GM12878 (cell line): Measurements from ENCODE around the gene MESP2. TPM values are rescaled to one million over a fixed set of nuclear protein-coding genes. Genes with fewer than 3 reads are reported as not detected.

Source experiments
- ATAC-seq: fragments of 200-7000 bp; cut with Tn5 transposase; 3 replicates; pipeline ENCODE4 v1.9.1; 2020; ENCODE audit warnings: mild to moderate bottlenecking, moderate library complexity
- BruUV-seq: library from RNA; stranded (reverse); fragments of 400-500 nt; replicated peaks from 2 replicates; lab custom pipeline; 2021; lab: Mats Ljungman, UMichigan
- CTCF ChIA-PET: fragments of 300-600 bp; sonication (Branson Sonifier 250); formaldehyde crosslinking; extraction: SDS; loops from one replicate; lab custom pipeline; 2021; ENCODE audit warnings: inconsistent platforms; lab: Yijun Ruan, JAX
- POLR2A ChIA-PET: fragments of 350-600 bp; formaldehyde crosslinking; extraction: SDS; loops from one replicate; lab custom pipeline; 2021; ENCODE audit warnings: inconsistent platforms; lab: Charles Lee
- RAD21 ChIA-PET: fragments of 300-600 bp; sonication (Branson Sonifier 250); formaldehyde crosslinking; loops from one replicate; lab custom pipeline; 2023; ENCODE audit warnings: antibody characterized with exemption; ENCODE audit not compliant: unreplicated experiment; lab: Charles Lee
- SMC1A ChIA-PET: fragments of 300-600 bp; sonication (Branson Sonifier 250); formaldehyde crosslinking; loops from one replicate; lab custom pipeline; 2023; ENCODE audit not compliant: unreplicated experiment, uncharacterized antibody; lab: Charles Lee
- DNase-seq: peaks from one replicate; pipeline ENCODE4 v3.0.0-alpha.2; 2011; ENCODE audit warnings: low read depth, low spot score
- FAIRE-seq: peaks from 3 replicates; lab custom pipeline; 2011; peaks lifted over from hg19 to GRCh38; lab: Jason Lieb, UNC
- H2AFZ ChIP-seq: 2 replicates; pipeline ENCODE4 v1.6.0; 2011; ENCODE audit warnings: low read depth, low read length, control low read depth; ENCODE audit not compliant: control insufficient read depth
- H3K27ac ChIP-seq: 2 replicates; pipeline ENCODE4 v1.5.1; 2011; ENCODE audit warnings: control low read depth; ENCODE audit not compliant: control insufficient read depth, insufficient read depth
- H3K27me3 ChIP-seq, 2 experiments: replicated peaks in 1 of 2; 2 replicates each; pipeline versions ENCODE4 v1.6.0 to v1.6.1; 2011; ENCODE audit warnings: low read length in 1 of 2; ENCODE audit not compliant: control insufficient read depth in 2 of 2, insufficient read depth in 2 of 2
- H3K36me3 ChIP-seq, 2 experiments: 2 replicates each; pipeline ENCODE4 v1.5.1; 2011; ENCODE audit warnings: low read length in 1 of 2; ENCODE audit not compliant: control insufficient read depth in 2 of 2, insufficient read depth in 2 of 2
- H3K4me1 ChIP-seq: 2 replicates; pipeline ENCODE4 v1.6.1; 2011; ENCODE audit warnings: mild to moderate bottlenecking, low read length, moderate library complexity, mixed read lengths; ENCODE audit not compliant: control insufficient read depth, insufficient read depth
- H3K4me2 ChIP-seq: 2 replicates; pipeline ENCODE4 v1.6.0; 2011; ENCODE audit warnings: control low read depth; ENCODE audit not compliant: control insufficient read depth, insufficient read depth
- H3K4me3 ChIP-seq: fragments of 200-600 bp; sonication (generic); 2 replicates; pipeline ENCODE4 v1.5.1; 2016
- H3K79me2 ChIP-seq: 2 replicates; pipeline ENCODE4 v1.6.0; 2011; ENCODE audit warnings: low read length; ENCODE audit not compliant: control insufficient read depth, insufficient read depth
- H3K9ac ChIP-seq: 2 replicates; pipeline ENCODE4 v1.8.0; 2011; ENCODE audit warnings: low read length, control low read depth, mixed read lengths; ENCODE audit not compliant: control insufficient read depth, insufficient read depth
- H3K9me3 ChIP-seq: replicated peaks from 3 replicates; pipeline ENCODE4 v1.5.1; 2011; ENCODE audit warnings: mild to moderate bottlenecking, low read length; ENCODE audit not compliant: control insufficient read depth, insufficient read depth
- H4K20me1 ChIP-seq: 2 replicates; pipeline ENCODE4 v1.6.0; 2011; ENCODE audit not compliant: control insufficient read depth, insufficient read depth
- BHLHE40 ChIP-seq, 2 experiments: fragments of 450-650 bp in 1 of 2; IDR thresholded peaks; 2 replicates each; pipeline ENCODE4 v1.6.1; 2011 to 2017; ENCODE audit warnings: low read depth in 2 of 2, borderline replicate concordance in 1 of 2, improper control_type of control experiment in 1 of 2, low read length in 1 of 2, mild to moderate bottlenecking in 1 of 2
- BMI1 ChIP-seq: fragments of 450-650 bp; IDR thresholded peaks from 2 replicates; pipeline ENCODE4 v1.6.1; 2016; ENCODE audit warnings: mild to moderate bottlenecking, moderate library complexity, borderline replicate concordance
- CHD2 ChIP-seq: IDR thresholded peaks from 2 replicates; pipeline ENCODE4 v1.6.1; 2011; ENCODE audit warnings: low read depth, low read length, improper control_type of control experiment, borderline replicate concordance
- CREB1 ChIP-seq: IDR thresholded peaks from 2 replicates; pipeline ENCODE4 v1.6.1; 2012; ENCODE audit warnings: low read depth, mild to moderate bottlenecking, inconsistent platforms
- EGR1 ChIP-seq, 2 experiments: IDR thresholded peaks; 1 replicate in 1 of 2; 2 replicates in 1 of 2; pipeline ENCODE4 v1.6.1; 2011 to 2012; ENCODE audit warnings: low read depth in 2 of 2, low read length in 2 of 2, borderline replicate concordance in 1 of 2, mild to moderate bottlenecking in 1 of 2, moderate library complexity in 1 of 2
- JUNB ChIP-seq: IDR thresholded peaks from 2 replicates; pipeline ENCODE4 v1.6.1; 2016; ENCODE audit warnings: antibody characterized with exemption, mild to moderate bottlenecking
- MTA3 ChIP-seq: IDR thresholded peaks from 2 replicates; pipeline ENCODE4 v1.6.1; 2012; ENCODE audit warnings: low read length, inconsistent platforms, borderline replicate concordance
- NBN ChIP-seq: fragments of 450-650 bp; IDR thresholded peaks from 2 replicates; pipeline ENCODE4 v1.6.1; 2016
- NFYA ChIP-seq: IDR thresholded peaks from 2 replicates; pipeline ENCODE4 v1.6.1; 2011; ENCODE audit warnings: low read depth, mild to moderate bottlenecking, low read length, improper control_type of control experiment, borderline replicate concordance
- PAX5 ChIP-seq: IDR thresholded peaks from 2 replicates; pipeline ENCODE4 v1.6.1; 2011; ENCODE audit warnings: low read depth, low read length, borderline replicate concordance
- RAD51 ChIP-seq: fragments of 450-650 bp; IDR thresholded peaks from 2 replicates; pipeline ENCODE4 v1.6.1; 2016; ENCODE audit warnings: moderate library complexity, mild to moderate bottlenecking, inconsistent platforms
- SIX5 ChIP-seq: IDR thresholded peaks from 2 replicates; pipeline ENCODE4 v1.6.1; 2011; ENCODE audit warnings: mild to moderate bottlenecking, low read depth, low read length, moderate library complexity; ENCODE audit not compliant: severe bottlenecking
- SMARCA5 ChIP-seq: fragments of 450-650 bp; IDR thresholded peaks from 2 replicates; pipeline ENCODE4 v1.6.1; 2017; ENCODE audit warnings: mild to moderate bottlenecking
- SPI1 ChIP-seq: IDR thresholded peaks from 2 replicates; pipeline ENCODE4 v1.6.1; 2011; ENCODE audit warnings: low read depth, mild to moderate bottlenecking, low read length, moderate library complexity, borderline replicate concordance; ENCODE audit not compliant: insufficient read depth
- ZNF274 ChIP-seq: IDR thresholded peaks from one replicate; pipeline ENCODE4 v1.8.0; 2011; ENCODE audit not compliant: insufficient read length, insufficient read depth
- WGBS: methylation state at CpG from one replicate; pipeline ENCODE4 v1.1.6; 2016; ENCODE audit warnings: low lambda C conversion rate; ENCODE audit not compliant: insufficient replicate concordance, insufficient coverage; ENCODE audit errors: missing lambda C conversion rate; 5-methylcytosine and 5-hydroxymethylcytosine counted together
- in situ Hi-C: fragments of 300-500 bp; cut with MboI; formaldehyde crosslinking; loops from 9 replicates; pipeline ENCODE4 v1.14.3; 2018; ENCODE audit warnings: mixed read lengths
- intact Hi-C: fragments of 100-400 bp; cut with micrococcal nuclease; formaldehyde crosslinking; loops from one replicate; pipeline ENCODE4 v1.14.2; 2022; ENCODE audit not compliant: unreplicated experiment
- polyA plus RNA-seq, 11 experiments: library from polyadenylated mRNA; depleted of rRNA in 4 of 11; unstranded in 6 of 11; stranded (reverse) in 5 of 11; fragments of >200 nt; fragmentation: Nextera tagmentation in 4 of 11; fragmentation: Illumina TruSeq in 1 of 11; extraction: Ambion mirVana in 4 of 11; extraction: Trizol in 1 of 11; gene quantifications; 1 replicate in 1 of 11; 2 replicates in 10 of 11; pipeline versions ENCODE4 v1.2.1 to v1.2.3, GENCODE V29; 2011 to 2016; ENCODE audit warnings: inconsistent platforms in 2 of 11, missing spikeins in 2 of 11, low read depth in 1 of 11
- total RNA-seq, 4 experiments: library from RNA; depleted of rRNA in 3 of 4; stranded (reverse); fragments of >200 nt in 3 of 4; fragmentation: Illumina TruSeq in 1 of 4; extraction: Trizol in 1 of 4; gene quantifications; 2 replicates each; pipeline versions ENCODE4 v1.2.1 to v1.2.3, GENCODE V29; 2013 to 2021

MESP2 gene
- total and polyA plus RNA-seq, 10 of the 15 experiments (the other 5 are each of a cell fraction or from before 2014, with no cell fraction given): 0.04 TPM; not detected in 9

- TF ChIP-seq BHLHE40 (IDR thresholded peaks at IDR 0.05; ENCODE audit: borderline replicate concordance in 1 of 2, low read depth in 2 of 2, low read length in 1 of 2): 0 out of 4 replicates have a peak, but pooled peaks of 1 of the 2 experiments have one; percentile 18
- no peak for TF ChIP-seq JUNB
- no peak for TF ChIP-seq ZNF274
- no peak for TF ChIP-seq SPI1
Observed at GRCh38 chr15:89768071-89768500, 8.0 kb upstream of the MESP2 start (continued).

GRCh38 chr15:89769366-89769765 lies 6.8 kb upstream of the MESP2 start:
- DNase-seq (no peak), FAIRE-seq (no peak), ATAC-seq (no peak)
- POLR2A ChIA-PET: interaction anchor here (0.7 kb wide), 1 partner anchor 91 kb away, joined by 6 read pairs; no protein-coding TSS in a partner anchor
- RAD21 ChIA-PET: interaction anchor here (2.5 kb wide), 1 partner anchor 106 kb away, joined by 10 read pairs; no protein-coding TSS in a partner anchor
- H2AFZ ChIP-seq: no peak overlapping the region
- no peaks in the 10 kb centered on the region for H3K36me3 ChIP-seq
- H3K4me2 ChIP-seq: no peak overlapping the region
- no peak overlapping the region for H3K4me3 ChIP-seq
- no peaks in the 10 kb centered on the region for H3K79me2 ChIP-seq
- SMC1A ChIA-PET: no interaction called here
- in situ Hi-C loops (no loop called here), intact Hi-C loops (loop anchor here (10.0 kb wide), 1 partner anchor 315 kb away; no protein-coding TSS in a partner anchor)
- no peaks in the 10 kb centered on the region for H3K4me1 ChIP-seq
- BruUV-seq: no TSS peak
- no peaks in the 10 kb centered on the region for H3K27me3 ChIP-seq
- H3K27ac ChIP-seq: no peak overlapping the region
- WGBS: 32% methylated on average over 3 of the region's 3 CpGs
- H3K9me3 ChIP-seq: no peaks in the 10 kb centered on the region
- H3K9ac ChIP-seq: no peak overlapping the region
- no peaks in the 10 kb centered on the region for H4K20me1 ChIP-seq
- CTCF ChIA-PET: interaction anchor here (1.2 to 2.5 kb wide), 2 partner anchors 8 to 105 kb away, joined by 5 to 14 read pairs; no protein-coding TSS in a partner anchor
- TF ChIP-seq MTA3 (no peak), CREB1 (no peak), PAX5 (no peak), EGR1 (IDR thresholded peaks at IDR 0.05; ENCODE audit: borderline replicate concordance in 1 of 2, low read depth in 2 of 2, low read length in 2 of 2) (no peak), RAD51 (no peak), SMARCA5 (no peak), SIX5 (no peak), NFYA (no peak), BMI1 (no peak), NBN (no peak), CHD2 (no peak)
- TF ChIP-seq, all 136 proteins: peak for 0
